ENCODE measurements around the gene CCDC148. TPM values are rescaled to one million over a fixed set of nuclear protein-coding genes. Genes with fewer than 3 reads are reported as not detected.
"Not testable (repeated sequence)": the region's sequence is repeated elsewhere in the genome, so short reads cannot be mapped to it uniquely, and the experiment has no call there.

The CCDC148 gene
- total RNA-seq, 1 donor = 0.42 TPM

DNA sequence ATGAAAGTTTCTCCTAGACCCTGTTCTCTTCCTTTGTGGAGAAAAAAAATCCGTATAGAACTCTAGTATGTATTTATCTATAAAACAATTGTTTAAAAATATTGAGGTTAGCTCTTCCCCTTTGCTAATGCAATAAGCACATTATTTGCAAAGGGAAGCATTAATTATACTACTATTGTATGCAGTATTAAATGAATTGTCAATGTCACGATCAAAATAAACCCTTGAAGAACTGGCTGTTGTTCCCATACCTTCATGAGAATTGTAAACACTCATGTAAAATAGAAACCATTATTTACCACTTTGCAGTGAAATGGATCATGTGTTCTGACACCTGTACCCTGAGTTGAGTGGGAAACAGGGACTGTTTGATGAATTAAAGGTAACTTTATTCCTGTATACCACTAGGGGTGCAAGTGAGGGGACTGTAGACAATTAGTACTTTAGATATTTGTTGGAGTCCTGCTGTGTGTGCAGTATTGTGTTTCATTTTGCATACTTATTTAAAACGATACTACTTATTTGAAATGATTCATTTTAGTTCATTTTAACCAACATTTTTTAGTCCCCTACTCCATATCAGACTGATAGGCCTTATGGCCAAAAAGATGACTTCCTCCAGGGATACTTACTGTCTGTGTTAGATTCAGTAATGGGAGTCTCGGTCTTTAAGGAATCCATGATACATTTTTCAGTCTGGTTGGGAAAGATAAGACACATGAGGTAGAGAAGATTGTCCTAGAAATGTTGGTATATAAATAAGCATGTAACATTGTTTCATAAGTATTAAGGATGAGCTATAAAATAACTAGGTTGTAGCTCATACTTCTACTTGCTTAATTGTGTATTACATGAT, 8.1 kb upstream of the CCDC148 start:
- Histone ChIP-seq H3K27me3 (ENCODE audit: insufficient read depth, low read length) (no peaks in the 10 kb centered on the region), H3K4me3 (ENCODE audit: low read length) (no peak overlapping the region), H3K4me1 (ENCODE audit: insufficient read depth, low read length) (peaks cover 2% of the 10 kb centered on the region), H3K9me3 (ENCODE audit: low read depth, low read length) (no peaks in the 10 kb centered on the region)

GRCh38 chr2:158463496-158464095, 7.0 kb upstream of the CCDC148 start:
- Histone ChIP-seq H3K27me3 (ENCODE audit: insufficient read depth, low read length) (no peaks in the 10 kb centered on the region), H3K4me3 (ENCODE audit: low read length) (no peak overlapping the region), H3K4me1 (ENCODE audit: insufficient read depth, low read length) (peaks cover 6% of the 10 kb centered on the region), H3K9me3 (ENCODE audit: low read depth, low read length) (no peaks in the 10 kb centered on the region)

DNA sequence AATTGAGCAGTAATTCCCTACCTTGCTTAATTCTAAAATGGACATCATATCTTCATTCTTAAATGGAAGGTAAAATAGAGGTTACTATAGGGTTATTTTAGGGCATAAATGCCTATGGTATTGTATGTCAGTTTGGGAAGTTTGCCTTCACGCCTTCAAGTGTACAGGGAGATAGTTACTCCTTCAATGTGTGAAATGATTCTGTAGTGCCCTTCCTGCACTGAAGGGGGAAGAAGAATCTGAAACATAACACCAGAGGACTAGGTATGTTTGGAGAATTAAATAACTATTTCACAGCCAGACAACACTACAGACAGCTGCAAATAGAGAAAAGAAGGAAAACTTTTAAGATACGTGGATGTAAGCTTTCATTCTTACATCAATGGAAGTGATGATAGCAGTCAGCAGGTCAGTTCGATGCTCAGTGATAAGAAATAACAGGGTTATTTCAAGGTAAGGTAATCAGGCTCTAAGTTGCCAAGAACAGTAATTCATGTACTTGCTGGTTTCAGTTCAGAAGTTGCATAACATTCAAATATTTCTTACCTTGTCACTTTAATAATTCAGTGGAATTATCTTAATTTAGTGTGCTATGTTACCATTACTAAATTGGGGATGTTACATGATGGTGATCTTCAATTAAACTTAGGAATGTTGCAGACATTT, 4.2 kb upstream of the CCDC148 start:
- Histone ChIP-seq H3K4me3 (ENCODE audit: low read length) (no peak overlapping the region), H3K4me1 (ENCODE audit: insufficient read depth, low read length) (peaks cover 19% of the 10 kb centered on the region), H3K9me3 (ENCODE audit: low read depth, low read length) (no peaks in the 10 kb centered on the region), H3K27me3 (ENCODE audit: insufficient read depth, low read length) (no peaks in the 10 kb centered on the region)

GRCh38 chr2:158459161-158460003, 2.8 kb upstream of the CCDC148 start:
- peaks cover 19% of the 10 kb centered on the region for H3K4me1 ChIP-seq (ENCODE audit: insufficient read depth, low read length)
- H3K4me3 ChIP-seq (ENCODE audit: low read length) = no peak overlapping the region
- peaks cover 3% of the 10 kb centered on the region for H3K27me3 ChIP-seq (ENCODE audit: insufficient read depth, low read length)
- H3K9me3 ChIP-seq (ENCODE audit: low read depth, low read length) = no peaks in the 10 kb centered on the region

DNA sequence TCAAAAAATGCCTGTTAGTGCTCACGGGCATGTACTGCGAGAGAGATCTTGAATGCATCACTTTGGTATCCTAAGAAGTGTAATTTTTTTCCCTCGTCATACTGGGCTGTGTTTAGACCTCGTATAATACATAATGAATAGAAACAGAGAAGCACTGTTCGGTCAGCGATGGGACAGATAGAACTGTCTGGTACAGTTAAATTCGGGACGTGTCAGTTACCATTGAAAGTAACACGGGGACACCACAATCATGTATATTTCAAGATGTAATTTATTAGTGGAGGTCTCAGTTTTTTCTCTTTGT, 2.0 kb upstream of the CCDC148 start:
- H3K27me3 ChIP-seq (ENCODE audit: insufficient read depth, low read length) = peaks cover 3% of the 10 kb centered on the region
- H3K4me3 ChIP-seq (ENCODE audit: low read length) = peak overlapping the region; percentile 65
- no peaks in the 10 kb centered on the region for H3K9me3 ChIP-seq (ENCODE audit: low read depth, low read length)
- H3K4me1 ChIP-seq (ENCODE audit: insufficient read depth, low read length) = peaks cover 19% of the 10 kb centered on the region

- Histone ChIP-seq H3K27me3 (ENCODE audit: insufficient read depth, low read length) (peaks cover 6% of the 10 kb centered on the region), H3K4me1 (ENCODE audit: insufficient read depth, low read length) (peaks cover 19% of the 10 kb centered on the region), H3K4me3 (ENCODE audit: low read length) (peak overlapping the region; percentile 65), H3K9me3 (ENCODE audit: low read depth, low read length) (no peaks in the 10 kb centered on the region)
Measured at GRCh38 chr2:158457826-158458616, 1.5 kb upstream of the CCDC148 start.

DNA sequence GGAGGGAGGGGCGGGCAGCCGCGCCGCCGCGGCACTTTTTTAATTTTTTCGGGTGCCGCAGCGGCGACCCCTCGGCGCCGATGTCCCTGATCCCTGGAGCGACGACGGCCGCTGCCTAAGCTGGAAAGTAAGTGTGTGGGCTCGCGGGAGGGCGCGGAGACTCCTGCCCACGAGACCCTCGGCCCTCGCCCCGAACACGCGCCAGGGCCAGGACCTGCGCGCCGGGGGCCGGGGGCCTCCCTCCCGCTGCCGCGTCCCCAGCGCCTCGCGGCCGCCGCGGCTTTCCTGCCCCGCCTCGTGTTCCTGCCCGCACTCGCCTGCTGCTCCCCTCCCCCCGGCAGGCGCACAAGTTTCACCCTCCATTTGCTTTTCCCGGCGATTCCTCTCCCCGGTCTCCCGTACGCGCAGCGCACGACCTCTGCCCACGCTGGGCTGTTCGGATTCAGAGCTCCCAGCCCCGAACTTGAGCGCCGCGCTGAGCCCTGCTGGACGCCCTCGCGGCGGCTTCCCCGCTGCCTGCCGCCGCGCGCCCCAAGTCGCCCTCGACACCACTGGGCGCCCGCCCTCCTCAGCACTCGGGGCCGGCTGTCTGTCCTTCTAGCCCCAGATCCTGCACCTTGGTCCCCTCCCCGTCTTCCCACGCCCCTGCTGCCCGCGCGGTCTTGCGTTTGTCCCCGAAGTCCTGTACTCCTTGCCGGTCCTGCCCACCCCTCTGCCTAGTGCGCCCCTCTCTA, 706 bp upstream of the CCDC148 start:
- Histone ChIP-seq H3K9me3 (ENCODE audit: low read depth, low read length) (no peaks in the 10 kb centered on the region), H3K27me3 (ENCODE audit: insufficient read depth, low read length) (peaks cover 6% of the 10 kb centered on the region), H3K4me1 (ENCODE audit: insufficient read depth, low read length) (peaks cover 19% of the 10 kb centered on the region), H3K4me3 (ENCODE audit: low read length) (peak overlapping the region; percentile 65)

DNA sequence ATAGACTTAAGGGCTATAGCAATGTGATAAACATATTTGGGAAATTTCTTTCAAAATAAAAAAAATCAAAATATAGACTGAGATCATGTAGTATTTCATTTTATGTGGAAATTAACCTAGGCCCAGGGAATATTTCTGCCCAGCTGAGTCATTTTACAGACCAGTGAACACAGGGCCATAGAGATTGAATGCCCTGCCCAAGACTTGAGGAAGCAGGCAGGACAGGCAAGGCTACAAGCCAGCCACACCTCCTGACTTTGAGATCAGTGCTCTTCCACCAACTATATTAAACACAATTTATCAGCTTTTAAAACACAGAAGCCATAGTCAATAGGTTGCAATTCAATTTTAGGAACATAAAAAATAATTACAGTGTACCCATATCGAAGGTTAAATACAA, 12.9 kb downstream of the CCDC148 start:
- Histone ChIP-seq H3K4me1 (ENCODE audit: insufficient read depth, low read length) (no peaks in the 10 kb centered on the region), H3K27me3 (ENCODE audit: insufficient read depth, low read length) (no peaks in the 10 kb centered on the region), H3K9me3 (ENCODE audit: low read depth, low read length) (no peaks in the 10 kb centered on the region), H3K4me3 (ENCODE audit: low read length) (no peak overlapping the region)

GRCh38 chr2:158439062-158439461, 17.5 kb downstream of the CCDC148 start:
- H3K9me3 ChIP-seq (ENCODE audit: low read depth, low read length); H3K4me3 ChIP-seq (ENCODE audit: low read length); H3K4me1 ChIP-seq (ENCODE audit: insufficient read depth, low read length); H3K27me3 ChIP-seq (ENCODE audit: insufficient read depth, low read length): not testable (repeated sequence)

- H3K4me1 ChIP-seq (ENCODE audit: insufficient read depth, low read length); H3K27me3 ChIP-seq (ENCODE audit: insufficient read depth, low read length); H3K4me3 ChIP-seq (ENCODE audit: low read length): not testable (repeated sequence)
- peaks cover 12% of the 10 kb centered on the region for H3K9me3 ChIP-seq (ENCODE audit: low read depth, low read length)
Measured at GRCh38 chr2:158433716-158434115, 22.8 kb downstream of the CCDC148 start.

DNA sequence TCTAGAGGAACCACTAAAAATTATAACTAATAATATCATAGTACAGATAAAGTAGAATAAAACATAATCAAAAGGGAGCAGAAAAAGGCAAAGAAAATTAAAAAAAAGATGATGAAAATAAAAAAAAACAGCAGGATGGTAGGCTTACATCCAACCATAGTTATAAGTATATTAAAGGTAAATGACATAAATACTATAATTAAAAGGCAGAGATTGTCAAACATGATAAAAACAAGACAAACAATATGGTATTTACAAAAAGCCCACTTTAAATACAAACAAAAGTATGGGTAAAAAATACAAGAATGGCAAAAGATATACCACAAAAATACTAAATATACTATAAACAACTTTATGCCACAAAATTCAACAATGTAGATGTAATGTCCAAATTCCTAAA, 24.4 kb downstream of the CCDC148 start:
- H3K27me3 ChIP-seq (ENCODE audit: insufficient read depth, low read length) = no peaks in the 10 kb centered on the region

DNA sequence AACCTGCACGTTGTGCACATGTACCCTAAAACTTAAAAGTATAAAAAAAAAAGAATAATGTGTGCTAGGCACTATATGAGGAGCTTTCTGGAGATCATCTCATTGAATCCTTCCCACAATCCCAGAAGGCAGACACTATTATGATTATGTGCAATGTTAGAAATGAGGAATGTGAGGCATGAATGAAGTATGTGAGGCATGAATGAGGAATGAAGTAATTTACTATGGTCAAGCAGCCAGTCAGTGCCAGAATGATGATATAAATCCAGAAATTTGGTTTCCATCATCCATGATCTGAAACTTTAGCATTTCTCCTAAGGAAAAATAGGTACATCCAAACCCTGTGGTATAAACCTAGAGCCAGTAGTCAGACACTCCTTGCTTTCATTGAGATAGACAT, 42.0 kb downstream of the CCDC148 start:
- H3K4me1 ChIP-seq (ENCODE audit: insufficient read depth, low read length) = no peaks in the 10 kb centered on the region
- no peak overlapping the region for H3K4me3 ChIP-seq (ENCODE audit: low read length)
- peaks cover 12% of the 10 kb centered on the region for H3K9me3 ChIP-seq (ENCODE audit: low read depth, low read length)
- H3K27me3 ChIP-seq (ENCODE audit: insufficient read depth, low read length) = peaks cover 4% of the 10 kb centered on the region

More for the DNA sequence above, 24.4 kb downstream of the CCDC148 start:
- Histone ChIP-seq H3K4me1 (ENCODE audit: insufficient read depth, low read length) (no peaks in the 10 kb centered on the region), H3K9me3 (ENCODE audit: low read depth, low read length) (peaks cover 12% of the 10 kb centered on the region), H3K4me3 (ENCODE audit: low read length) (no peak overlapping the region)

DNA sequence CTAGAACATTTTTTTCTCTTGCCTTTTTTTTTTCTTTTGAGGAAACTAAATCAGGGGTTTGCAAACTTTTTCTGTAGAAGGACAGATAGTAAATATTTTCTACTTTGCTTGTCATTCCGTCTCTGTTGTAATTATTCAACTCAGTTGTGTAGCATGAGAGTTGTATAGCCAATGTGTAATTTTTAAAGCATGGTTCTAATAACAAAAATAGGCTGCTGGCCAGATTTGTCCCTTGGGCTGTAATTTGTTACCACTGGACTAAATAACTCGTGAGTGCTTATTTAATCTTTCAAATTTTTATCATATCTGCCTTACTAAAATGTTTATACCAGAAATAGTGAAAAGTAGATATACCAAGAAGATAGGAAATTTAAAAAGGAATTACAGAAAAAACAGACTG, 43.0 kb downstream of the CCDC148 start:
- Histone ChIP-seq H3K9me3 (ENCODE audit: low read depth, low read length) (peaks cover 12% of the 10 kb centered on the region), H3K27me3 (ENCODE audit: insufficient read depth, low read length) (peaks cover 4% of the 10 kb centered on the region), H3K4me3 (ENCODE audit: low read length) (no peak overlapping the region), H3K4me1 (ENCODE audit: insufficient read depth, low read length) (no peaks in the 10 kb centered on the region)

DNA sequence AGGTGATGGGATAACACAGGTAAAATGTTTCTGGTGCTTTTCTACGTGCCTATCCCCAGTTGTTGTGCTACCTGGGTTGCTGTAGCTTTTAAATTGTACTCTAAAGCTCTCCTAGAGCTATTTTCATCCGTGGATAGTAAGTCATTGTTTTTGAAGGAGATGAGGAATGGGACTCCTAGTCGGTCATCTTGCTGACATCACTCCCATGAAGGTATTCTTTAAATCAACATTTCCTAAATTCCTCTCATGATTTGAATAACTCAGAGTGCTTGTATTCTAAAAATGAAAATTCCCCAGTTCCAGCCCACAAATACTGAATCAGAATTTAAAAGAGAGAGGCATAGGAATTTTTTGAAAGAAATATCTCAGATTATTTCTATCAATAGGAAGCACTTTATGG, 44.3 kb downstream of the CCDC148 start:
- Histone ChIP-seq H3K4me1 (ENCODE audit: insufficient read depth, low read length) (no peaks in the 10 kb centered on the region), H3K4me3 (ENCODE audit: low read length) (no peak overlapping the region), H3K9me3 (ENCODE audit: low read depth, low read length) (peaks cover 12% of the 10 kb centered on the region), H3K27me3 (ENCODE audit: insufficient read depth, low read length) (peaks cover 4% of the 10 kb centered on the region)

All from mononuclear cell (primary cell).